Measurements from ENCODE around the gene SEMA3B.
"Not testable (repeated sequence)": the region's sequence is repeated elsewhere in the genome, so short reads cannot be mapped to it uniquely, and the experiment has no call there.

Gene SEMA3B

GRCh38 chr3:50274371-50275104, 5.6 kb downstream of the SEMA3B start:
- DNase-seq: peak; percentile 27 to 56

GRCh38 chr3:50275141-50275995, 6.4 kb downstream of the SEMA3B start:
- no peak for DNase-seq

- DNase-seq: no peak
Observed at GRCh38 chr3:50275996-50276761, 7.2 kb downstream of the SEMA3B start.

GRCh38 chr3:50276762-50277101, 7.8 kb downstream of the SEMA3B start:
- DNase-seq: no peak

GRCh38 chr3:50278123-50278879, 9.4 kb downstream of the SEMA3B start:
- no peak for DNase-seq

GRCh38 chr3:50278880-50279224, 9.9 kb downstream of the SEMA3B start, which contains the start of gene LSMEM2:
LSMEM2 (plus strand) TSS chr3:50279087; CDS start chr3:50279114, 27 bp downstream.
- DNase-seq: no peak

GRCh38 chr3:50279255-50280016, 10.5 kb downstream of the SEMA3B start:
- no peak for DNase-seq

GRCh38 chr3:50284121-50284520, 15.2 kb downstream of the SEMA3B start:
- DNase-seq: not testable (repeated sequence)

- DNase-seq: no peak
Observed at GRCh38 chr3:50286322-50287227, 17.6 kb downstream of the SEMA3B start.

- DNase-seq: no peak
Observed at GRCh38 chr3:50287262-50287661, 18.3 kb downstream of the SEMA3B start.

GRCh38 chr3:50288387-50289007, 19.6 kb downstream of the SEMA3B start:
- DNase-seq: no peak

- DNase-seq: no peak
Observed at GRCh38 chr3:50289130-50289529, 20.2 kb downstream of the SEMA3B start.

- DNase-seq: no peak
Observed at GRCh38 chr3:50290161-50290641, 21.3 kb downstream of the SEMA3B start.

- DNase-seq: peak; percentile 74 to 92
Observed at GRCh38 chr3:50292159-50293078, 23.5 kb downstream of the SEMA3B start, which contains the start of gene IFRD2. IFRD2 (minus strand) TSS chr3:50292429; CDS start chr3:50292274, 155 bp downstream.

GRCh38 chr3:50293079-50293801, 24.3 kb downstream of the SEMA3B start:
- DNase-seq: no peak

GRCh38 chr3:50294089-50294488, 25.1 kb downstream of the SEMA3B start:
- DNase-seq: no peak

GRCh38 chr3:50294492-50295403, 25.8 kb downstream of the SEMA3B start:
- no peak for DNase-seq
